Astrocyte (in vitro differentiated cells and primary cell): ENCODE data around the gene PACSIN3.

ENCODE experiments used
- EZH2 ChIP-seq: IDR thresholded peaks from 2 replicates; pipeline ENCODE4 v1.6.1; 2012; ENCODE audit warnings: mild to moderate bottlenecking, low read length, inconsistent platforms; ENCODE audit not compliant: insufficient read depth
- TF ChIP-seq, protein P1 (sequence below): IDR thresholded peaks from 2 replicates; pipeline ENCODE4 v1.5.1; 2011; ENCODE audit warnings: low read depth, mild to moderate bottlenecking, inconsistent platforms, low read length, moderate library complexity; ENCODE audit not compliant: insufficient read depth

DNA sequence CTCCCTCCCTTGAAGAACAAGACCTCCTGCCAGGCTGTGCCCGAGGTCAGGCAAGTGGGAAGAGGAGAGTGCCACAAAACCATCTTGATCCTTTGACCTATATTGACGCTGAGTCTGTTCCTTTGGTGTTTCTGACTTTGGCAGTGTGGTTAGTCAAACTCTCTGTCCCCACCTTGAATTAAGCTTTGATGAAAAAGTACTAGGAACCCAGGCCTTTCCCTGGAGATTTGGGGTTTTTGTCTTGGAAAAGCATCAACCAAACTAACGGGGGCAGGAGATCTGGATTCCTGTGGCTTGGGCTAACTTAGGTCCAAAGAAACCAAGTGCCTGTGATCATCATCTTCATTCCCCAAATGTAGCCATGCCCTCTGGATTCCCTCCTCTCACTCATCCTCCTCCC, 49.9 kb downstream of the PACSIN3 start:
- TF ChIP-seq, protein P1, sequence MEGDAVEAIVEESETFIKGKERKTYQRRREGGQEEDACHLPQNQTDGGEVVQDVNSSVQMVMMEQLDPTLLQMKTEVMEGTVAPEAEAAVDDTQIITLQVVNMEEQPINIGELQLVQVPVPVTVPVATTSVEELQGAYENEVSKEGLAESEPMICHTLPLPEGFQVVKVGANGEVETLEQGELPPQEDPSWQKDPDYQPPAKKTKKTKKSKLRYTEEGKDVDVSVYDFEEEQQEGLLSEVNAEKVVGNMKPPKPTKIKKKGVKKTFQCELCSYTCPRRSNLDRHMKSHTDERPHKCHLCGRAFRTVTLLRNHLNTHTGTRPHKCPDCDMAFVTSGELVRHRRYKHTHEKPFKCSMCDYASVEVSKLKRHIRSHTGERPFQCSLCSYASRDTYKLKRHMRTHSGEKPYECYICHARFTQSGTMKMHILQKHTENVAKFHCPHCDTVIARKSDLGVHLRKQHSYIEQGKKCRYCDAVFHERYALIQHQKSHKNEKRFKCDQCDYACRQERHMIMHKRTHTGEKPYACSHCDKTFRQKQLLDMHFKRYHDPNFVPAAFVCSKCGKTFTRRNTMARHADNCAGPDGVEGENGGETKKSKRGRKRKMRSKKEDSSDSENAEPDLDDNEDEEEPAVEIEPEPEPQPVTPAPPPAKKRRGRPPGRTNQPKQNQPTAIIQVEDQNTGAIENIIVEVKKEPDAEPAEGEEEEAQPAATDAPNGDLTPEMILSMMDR, result no peak
- no peak for TF ChIP-seq EZH2
